G401 (cell line): Measurements from ENCODE around the gene ZNF513. TPM values are rescaled to one million over a fixed set of nuclear protein-coding genes. Genes with fewer than 3 reads are reported as not detected.
A peak's percentile ranks its signal among the peaks of the same experiment; 100 is the strongest.
"Not testable (repeated sequence)": the region's sequence is repeated elsewhere in the genome, so short reads cannot be mapped to it uniquely, and the experiment has no call there.

Source experiments
- DNase-seq: peaks from one replicate; pipeline ENCODE4 v3.0.0-alpha.2; 2015; ENCODE audit warnings: low spot score
- in situ Hi-C: cut with HindIII; loops from 2 replicates; pipeline ENCODE4 v1.10.0; 2016; ENCODE audit warnings: low sequenced_read_pairs, mixed read lengths
- total RNA-seq: library from RNA; depleted of rRNA; stranded (reverse); fragments of >200 nt; shearing (Covaris generic); gene quantifications from 2 replicates; pipeline ENCODE4 v1.2.3, GENCODE V29; 2014; rRNA removed

Gene ZNF513
- total RNA-seq, 1 experiment from 2014 or later = 20.4 TPM

DNA sequence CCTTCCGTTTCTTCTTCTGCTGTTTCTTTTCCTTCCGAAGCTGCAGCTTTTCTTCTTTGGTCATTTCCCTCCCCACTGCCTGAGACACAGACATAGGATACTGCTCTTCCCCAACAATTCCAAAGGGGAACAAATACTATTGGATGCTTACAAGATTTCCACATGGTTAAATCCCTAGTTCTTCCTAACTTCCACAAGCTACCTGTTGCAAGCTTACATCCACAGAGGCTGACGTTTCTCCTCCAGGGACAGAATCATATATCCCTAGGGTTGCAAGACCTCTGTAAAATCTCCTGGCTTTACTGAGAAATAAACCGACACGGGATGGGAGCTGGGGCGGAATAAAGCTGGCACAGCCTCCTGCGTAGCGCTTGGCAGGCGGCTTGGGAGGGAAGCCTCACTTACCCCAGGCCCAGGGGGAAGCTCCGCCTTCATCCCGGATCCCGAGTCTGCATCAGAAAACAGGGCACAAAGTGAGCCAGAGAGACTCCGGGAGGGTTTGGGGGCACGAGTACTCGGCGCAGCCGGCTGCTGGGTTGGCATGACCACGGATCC lies 11.0 kb downstream of the ZNF513 start:
- peak; percentile 40 for DNase-seq
- in situ Hi-C loops = no loop called here

DNA sequence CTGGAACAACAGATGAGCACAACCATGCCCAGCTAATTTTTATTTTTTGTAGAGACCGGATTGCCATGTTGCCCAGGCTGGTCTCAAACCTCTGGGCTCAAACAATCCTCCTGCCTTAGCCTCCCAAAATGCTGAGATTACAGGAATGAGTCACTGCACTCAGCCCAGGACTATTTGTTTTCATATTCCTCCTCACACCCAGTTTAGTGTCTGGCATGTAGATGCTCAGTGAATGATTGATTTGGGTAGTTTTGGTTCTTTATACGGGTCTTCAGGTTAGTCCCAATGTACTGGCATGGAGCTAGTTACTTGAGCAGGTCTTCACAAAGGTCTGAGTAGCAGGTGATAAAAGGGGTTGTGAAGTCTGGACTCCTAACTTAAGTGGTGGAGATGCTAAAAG lies 16.6 kb downstream of the ZNF513 start:
- in situ Hi-C loops = no loop called here
- no peak for DNase-seq

- DNase-seq = no peak
- in situ Hi-C loops = no loop called here
Measured at GRCh38 chr2:27362678-27363420, 17.7 kb downstream of the ZNF513 start.

GRCh38 chr2:27356382-27357181 lies 24.0 kb downstream of the ZNF513 start, which contains the start of gene GTF3C2:
Gene GTF3C2, minus strand, starts transcription at chr2:27356764. Its CDS starts 13,210 bp downstream, at chr2:27343554.
- peak; percentile 99 for DNase-seq
- in situ Hi-C loops = no loop called here

DNA sequence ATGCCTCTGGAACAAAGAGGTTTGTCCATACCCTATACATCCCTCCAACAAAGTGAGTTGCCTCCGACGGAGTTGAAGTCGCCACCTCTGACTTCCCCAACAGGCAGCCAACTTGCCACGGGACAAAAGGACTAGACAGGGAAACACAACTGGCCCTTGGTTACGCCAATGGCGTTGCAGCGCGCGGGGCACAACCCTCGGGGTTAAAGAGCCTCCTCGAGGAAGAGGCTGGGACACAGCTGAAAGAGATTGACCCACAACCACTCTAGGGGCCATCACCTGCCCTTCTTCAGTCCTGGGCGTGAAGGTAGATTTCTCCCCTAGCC lies 24.5 kb downstream of the ZNF513 start:
- DNase-seq = no peak
- in situ Hi-C loops = no loop called here

GRCh38 chr2:27354597-27354927 lies 26.0 kb downstream of the ZNF513 start:
- in situ Hi-C loops = no loop called here

GRCh38 chr2:27353762-27354596 lies 26.6 kb downstream of the ZNF513 start:
- in situ Hi-C loops = no loop called here
- DNase-seq = no peak

More at GRCh38 chr2:27354597-27354927, 26.0 kb downstream of the ZNF513 start:
- DNase-seq = no peak

GRCh38 chr2:27353386-27353761 lies 27.2 kb downstream of the ZNF513 start:
- in situ Hi-C loops, DNase-seq: not testable (repeated sequence)

- no peak for DNase-seq
- in situ Hi-C loops = no loop called here
Measured at GRCh38 chr2:27351802-27352598, 28.5 kb downstream of the ZNF513 start.

GRCh38 chr2:27350106-27350693 lies 30.3 kb downstream of the ZNF513 start:
- DNase-seq = no peak
- in situ Hi-C loops = no loop called here

GRCh38 chr2:27347641-27348040 lies 32.9 kb downstream of the ZNF513 start:
- no peak for DNase-seq
- in situ Hi-C loops = no loop called here

- in situ Hi-C loops = no loop called here
Measured at GRCh38 chr2:27336173-27336572, 44.4 kb downstream of the ZNF513 start.

GRCh38 chr2:27335311-27335710 lies 45.2 kb downstream of the ZNF513 start:
- DNase-seq = no peak
- in situ Hi-C loops = no loop called here

More at GRCh38 chr2:27336173-27336572, 44.4 kb downstream of the ZNF513 start:
- DNase-seq = no peak

Other genes with a start within 250 kb of the ZNF513 start
- 89.5 and 92.2 TPM in 2 replicates for gene PREB, start 246.1 kb downstream of the ZNF513 start, total RNA-seq
- gene PRR30, start 241.3 kb downstream of the ZNF513 start, total RNA-seq = not detected in 2 replicates
- gene TCF23, start 231.7 kb downstream of the ZNF513 start, total RNA-seq = not detected in 2 replicates
- 130 and 164 TPM in 2 replicates for gene ATRAID, start 168.7 kb downstream of the ZNF513 start, total RNA-seq
- 53.8 and 60.0 TPM in 2 replicates for gene SLC5A6, start 168.5 kb downstream of the ZNF513 start, total RNA-seq
- 52.3 and 69.6 TPM in 2 replicates for gene CAD, start 163.4 kb downstream of the ZNF513 start, total RNA-seq
- gene SLC30A3, start 117.7 kb downstream of the ZNF513 start, total RNA-seq = 1.3 and 2.6 TPM in 2 replicates
- not detected in 2 replicates for gene DNAJC5G, start 105.3 kb downstream of the ZNF513 start, total RNA-seq
- not detected in 2 replicates for gene TRIM54, start 98.3 kb downstream of the ZNF513 start, total RNA-seq
- not detected in 2 replicates for gene UCN, start 72.3 kb downstream of the ZNF513 start, total RNA-seq
- gene MPV17, start 57.6 kb downstream of the ZNF513 start, total RNA-seq = 80.5 and 99.1 TPM in 2 replicates
- 101 and 102 TPM in 2 replicates for gene GTF3C2, start 24.0 kb downstream of the ZNF513 start, total RNA-seq
- gene EIF2B4, start 10.4 kb downstream of the ZNF513 start, total RNA-seq = 36.0 and 44.8 TPM in 2 replicates
- 157 and 165 TPM in 2 replicates for gene SNX17, start 10.1 kb downstream of the ZNF513 start, total RNA-seq
- 178 and 244 TPM in 2 replicates for gene PPM1G, start 28.9 kb upstream of the ZNF513 start, total RNA-seq
- gene NRBP1, start 47.9 kb upstream of the ZNF513 start, total RNA-seq = 92.4 and 108 TPM in 2 replicates
- gene KRTCAP3, start 61.6 kb upstream of the ZNF513 start, total RNA-seq = not detected in 2 replicates
- 4.4 and 9.4 TPM in 2 replicates for gene IFT172, start 109.0 kb upstream of the ZNF513 start, total RNA-seq
- 4.0 and 5.2 TPM in 2 replicates for gene FNDC4, start 114.5 kb upstream of the ZNF513 start, total RNA-seq
- not detected in 2 replicates for gene GCKR, start 116.1 kb upstream of the ZNF513 start, total RNA-seq
- gene ZNF512, start 202.3 kb upstream of the ZNF513 start, total RNA-seq = not detected in 2 replicates
- 2.9 and 4.2 TPM in 2 replicates for gene CCDC121, start 248.3 kb upstream of the ZNF513 start, total RNA-seq
- 45.7 and 63.6 TPM in 2 replicates for gene GPN1, start 248.3 kb upstream of the ZNF513 start, total RNA-seq